Adrenal gland (tissue), 12 donors: ENCODE results near the gene ADARB2. TPM values are rescaled to one million over a fixed set of nuclear protein-coding genes. Genes with fewer than 3 reads are reported as not detected.

Experiments used
- DNase-seq, 7 donors: peaks; one replicate each; pipeline ENCODE4 v3.0.0-alpha.2; 2019 to 2020
- H3K27ac ChIP-seq, 5 donors: fragments of 200-600 bp; sonication (generic) in 4 of 5; 1 replicate in 3 of 5; 2 replicates in 2 of 5; pipeline versions ENCODE4 v1.5.1 to v1.8.0; 2016 to 2020; ENCODE audit warnings: mild to moderate bottlenecking in 1 of 5
- H3K27me3 ChIP-seq: fragments of 200-600 bp; 2 replicates; pipeline ENCODE4 v1.8.0; 2021
- H3K36me3 ChIP-seq, 2 donors: fragments of 200-600 bp; replicated peaks in 1 of 2; 1 replicate in 1 of 2; 2 replicates in 1 of 2; pipeline versions ENCODE4 v1.5.1 to v1.8.0; 2018 to 2022
- H3K4me1 ChIP-seq, 2 donors: fragments of 200-600 bp; replicated peaks in 1 of 2; 1 replicate in 1 of 2; 2 replicates in 1 of 2; pipeline versions ENCODE4 v1.5.1 to v1.8.0; 2018 to 2021
- H3K4me3 ChIP-seq, 4 donors: fragments of 200-600 bp; sonication (generic) in 3 of 4; one replicate each; pipeline ENCODE4 v1.5.1; 2016 to 2018
- H3K9me3 ChIP-seq, 3 donors: fragments of 200-600 bp; sonication (generic) in 1 of 3; replicated peaks in 1 of 3; 1 replicate in 2 of 3; 2 replicates in 1 of 3; pipeline versions ENCODE4 v1.5.1 to v1.8.0; 2016 to 2021
- POLR2A ChIP-seq, 2 donors: fragments of 450-650 bp; IDR thresholded peaks; one replicate each; pipeline ENCODE4 v1.6.1; 2017; ENCODE audit warnings: antibody characterized with exemption in 2 of 2, mild to moderate bottlenecking in 2 of 2, moderate library complexity in 1 of 2
- WGBS, 4 donors: extraction: QIAGEN DNeasy Blood & Tissue Kit in 2 of 4; methylation state at CpG; one replicate each; pipeline versions ENCODE4 v1.1.5 to v1.1.7; 2013 to 2017; 5-methylcytosine and 5-hydroxymethylcytosine counted together
- intact Hi-C, 2 donors: fragments of 100-400 bp; cut with DNase I; formaldehyde crosslinking; loops; one replicate each; pipeline versions ENCODE4 v1.14.1 to v1.15.0; 2022 to 2023
- polyA plus RNA-seq, 3 donors: library from polyadenylated mRNA; stranded (reverse); fragments of 200-250 nt in 2 of 3; fragments of 350-450 nt in 1 of 3; fragmentation: Illumina TruSeq in 1 of 3; extraction: RNeasy Lipid Tissue Mini Kit (QIAGEN cat#74804) in 1 of 3; gene quantifications; one replicate each; pipeline ENCODE4 v1.2.3, GENCODE V29; 2013 to 2014
- total RNA-seq, 9 donors: library from RNA; depleted of rRNA in 4 of 9; stranded (reverse); fragments of >200 nt in 4 of 9; fragments of 120-200 nt in 1 of 9; fragmentation: NEBNext Ultra II Directional in 1 of 9; extraction: Animal tissue kit (Norgen Biotek cat#: 25700) in 1 of 9; gene quantifications; one replicate each; pipeline versions ENCODE4 v1.1.0 to v1.2.4, GENCODE V29; 2013 to 2023
- TF ChIP-seq, protein P1 (sequence below), 6 experiments: fragments of 450-650 bp in 4 of 6; fragments of 200-600 bp in 2 of 6; sonication (generic) in 1 of 6; IDR thresholded peaks; 1 replicate in 5 of 6; 2 replicates in 1 of 6; pipeline versions ENCODE4 v1.5.1 to v1.8.0; 2016 to 2021; ENCODE audit warnings: antibody characterized with exemption in 6 of 6, mild to moderate bottlenecking in 2 of 6, moderate library complexity in 1 of 6
- donor health status: healthy with polysubstance abuse.
- donor health status: Bipolar disorder and iron deficiency.
- donor health status: DM: yes; HTN: yes; CAD: no.
- donor health status: DM: no; HTN: no; CAD: no.
- donor health status: DM: no; HTN: no; CAD: no.
- donor health status: DM: yes; HTN: yes; CAD: no.

ADARB2 gene
- total and polyA plus RNA-seq, 12 donors = 0.14 to 3.1 (median 0.91) TPM

DNA sequence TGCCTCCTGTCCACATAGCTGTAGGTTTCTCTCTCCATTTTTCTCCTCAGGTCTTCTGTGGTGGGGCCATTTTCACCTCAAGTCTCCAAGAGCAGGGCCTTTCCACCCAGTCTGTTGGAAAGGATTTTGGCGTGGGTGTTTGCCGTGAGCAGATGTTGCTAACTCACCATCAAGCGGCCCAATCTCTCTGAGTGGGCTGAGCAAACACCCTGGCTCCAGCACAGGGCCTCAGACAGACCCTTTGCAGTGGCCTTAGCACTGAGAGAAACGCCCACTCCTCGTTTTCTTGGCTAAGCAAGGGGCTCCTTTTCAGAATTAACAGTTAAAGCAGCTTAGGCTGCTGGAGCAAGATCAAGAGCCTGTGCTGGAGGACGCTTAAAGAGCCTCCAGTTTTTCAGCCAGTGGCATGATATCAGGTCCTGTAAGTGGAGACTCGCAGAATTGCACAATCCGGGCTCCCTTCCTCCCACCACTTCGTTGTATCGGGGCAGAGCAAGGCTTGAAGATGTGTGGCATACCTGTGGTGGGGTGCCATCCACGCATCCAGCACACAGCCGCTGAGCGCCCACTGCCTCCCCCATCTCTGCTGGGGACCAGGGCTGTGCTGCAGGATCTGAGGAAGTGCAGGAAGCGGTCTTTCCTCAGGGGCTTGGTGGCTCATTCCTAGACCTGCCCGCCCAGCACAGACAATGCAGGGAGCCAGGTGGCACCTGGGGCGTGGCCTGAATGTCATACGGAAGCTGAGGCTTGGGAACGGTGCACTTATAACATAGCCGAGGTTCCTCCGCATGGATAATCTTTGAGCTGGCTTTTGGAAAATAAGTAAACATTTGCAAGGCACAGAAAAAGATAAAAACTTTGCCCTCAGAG lies 142.7 kb downstream of the ADARB2 start:
- DNase-seq = no peak
- TF ChIP-seq POLR2A (IDR thresholded peaks at IDR 0.05) = no peak
- TF ChIP-seq, protein P1, sequence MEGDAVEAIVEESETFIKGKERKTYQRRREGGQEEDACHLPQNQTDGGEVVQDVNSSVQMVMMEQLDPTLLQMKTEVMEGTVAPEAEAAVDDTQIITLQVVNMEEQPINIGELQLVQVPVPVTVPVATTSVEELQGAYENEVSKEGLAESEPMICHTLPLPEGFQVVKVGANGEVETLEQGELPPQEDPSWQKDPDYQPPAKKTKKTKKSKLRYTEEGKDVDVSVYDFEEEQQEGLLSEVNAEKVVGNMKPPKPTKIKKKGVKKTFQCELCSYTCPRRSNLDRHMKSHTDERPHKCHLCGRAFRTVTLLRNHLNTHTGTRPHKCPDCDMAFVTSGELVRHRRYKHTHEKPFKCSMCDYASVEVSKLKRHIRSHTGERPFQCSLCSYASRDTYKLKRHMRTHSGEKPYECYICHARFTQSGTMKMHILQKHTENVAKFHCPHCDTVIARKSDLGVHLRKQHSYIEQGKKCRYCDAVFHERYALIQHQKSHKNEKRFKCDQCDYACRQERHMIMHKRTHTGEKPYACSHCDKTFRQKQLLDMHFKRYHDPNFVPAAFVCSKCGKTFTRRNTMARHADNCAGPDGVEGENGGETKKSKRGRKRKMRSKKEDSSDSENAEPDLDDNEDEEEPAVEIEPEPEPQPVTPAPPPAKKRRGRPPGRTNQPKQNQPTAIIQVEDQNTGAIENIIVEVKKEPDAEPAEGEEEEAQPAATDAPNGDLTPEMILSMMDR (IDR thresholded peaks at IDR 0.05) = no peak
- Histone ChIP-seq H3K27ac (no peak overlapping the region), H3K9me3 (no peaks in the 10 kb centered on the region), H3K4me1 (no peaks in the 10 kb centered on the region), H3K4me3 (no peak overlapping the region), H3K27me3 (no peaks in the 10 kb centered on the region), H3K36me3 (no peaks in the 10 kb centered on the region)
- WGBS, 4 donors = 65 to 73% (median 72%) methylated on average over 19 to 20 of the region's 20 CpGs
- intact Hi-C loops = no loop called here

DNA sequence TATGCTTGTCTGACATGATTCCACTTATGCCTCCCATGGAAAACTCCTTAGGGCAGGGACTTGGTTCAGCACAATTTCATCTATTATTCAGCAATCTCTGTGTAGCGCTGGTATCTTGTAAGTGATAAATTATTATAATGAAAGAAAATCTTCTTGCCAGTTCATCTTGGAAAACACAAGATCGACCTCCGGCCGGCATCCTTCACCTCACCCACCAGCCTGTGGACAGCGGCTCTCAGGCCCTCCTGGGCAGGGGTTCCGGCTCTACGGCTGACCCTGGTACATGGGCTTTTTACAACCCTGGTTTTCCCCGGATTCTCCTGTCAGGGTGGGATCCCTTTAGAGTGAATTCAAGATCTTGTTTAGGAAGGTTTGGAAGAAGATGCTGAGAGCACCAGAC lies 145.6 kb downstream of the ADARB2 start:
- Histone ChIP-seq H3K4me1 (no peaks in the 10 kb centered on the region), H3K9me3 (no peaks in the 10 kb centered on the region), H3K4me3 (no peak overlapping the region), H3K27ac (no peak overlapping the region), H3K36me3 (no peaks in the 10 kb centered on the region), H3K27me3 (no peaks in the 10 kb centered on the region)
- no peak for DNase-seq
- TF ChIP-seq, protein P1 (IDR thresholded peaks at IDR 0.05) = no peak
- no peak for TF ChIP-seq POLR2A (IDR thresholded peaks at IDR 0.05)
- intact Hi-C loops = no loop called here
- 47 to 58% (median 51%) methylated on average over 8 of the region's 8 CpGs for WGBS, 4 donors

DNA sequence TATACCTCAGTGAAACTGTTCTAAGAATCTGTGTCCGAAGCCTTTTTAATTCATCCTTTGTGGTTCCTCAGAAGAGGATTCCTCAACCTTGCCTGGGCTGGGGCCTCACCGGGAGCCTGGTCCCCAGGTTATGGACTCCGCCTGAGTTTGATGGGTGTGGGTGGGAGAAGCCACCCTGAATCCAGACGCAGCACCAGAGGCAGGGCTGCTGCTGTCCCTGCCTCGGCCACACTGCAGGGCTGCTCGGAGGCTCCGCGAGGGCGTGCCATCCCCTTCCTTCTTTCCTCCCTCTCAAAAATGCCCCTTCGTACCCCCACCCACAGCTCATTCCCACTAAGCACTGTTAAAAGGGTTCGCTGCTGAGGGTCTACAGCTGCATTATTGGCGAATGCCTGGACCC lies 146.3 kb downstream of the ADARB2 start:
- no peaks in the 10 kb centered on the region for H3K4me1 ChIP-seq
- no peak overlapping the region for H3K4me3 ChIP-seq
- H3K36me3 ChIP-seq = no peaks in the 10 kb centered on the region
- no peak overlapping the region for H3K27ac ChIP-seq
- no peaks in the 10 kb centered on the region for H3K27me3 ChIP-seq
- H3K9me3 ChIP-seq = no peaks in the 10 kb centered on the region
- intact Hi-C loops = no loop called here
- DNase-seq = no peak
- TF ChIP-seq, protein P1 (IDR thresholded peaks at IDR 0.05) = no peak
- no peak for TF ChIP-seq POLR2A (IDR thresholded peaks at IDR 0.05)
- 66 to 79% (median 73%) methylated on average over 11 to 12 of the region's 12 CpGs for WGBS, 4 donors

DNA sequence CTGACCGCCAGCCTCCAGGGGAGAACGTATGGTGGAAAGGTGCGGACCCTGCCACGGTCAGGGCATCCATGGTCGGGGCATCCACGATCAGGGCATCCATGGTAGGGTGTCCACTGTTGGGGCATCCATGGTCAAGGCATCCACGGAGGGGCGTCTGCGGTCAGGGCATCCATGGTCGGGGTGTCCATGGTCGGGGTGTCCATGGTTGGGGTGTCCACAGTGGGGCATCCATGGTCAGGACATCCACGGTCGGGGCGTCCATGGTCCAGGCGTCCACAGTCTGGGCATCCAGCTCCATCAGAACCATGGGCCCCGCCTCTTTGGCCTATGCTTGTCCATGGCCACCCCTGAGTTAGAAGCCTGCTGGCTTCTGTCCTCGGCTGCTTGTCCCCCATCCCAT lies 148.1 kb downstream of the ADARB2 start:
- no peaks in the 10 kb centered on the region for H3K27me3 ChIP-seq
- DNase-seq = no peak
- TF ChIP-seq, protein P1 (IDR thresholded peaks at IDR 0.05) = no peak
- TF ChIP-seq POLR2A (IDR thresholded peaks at IDR 0.05) = no peak
- no peaks in the 10 kb centered on the region for H3K9me3 ChIP-seq
- intact Hi-C loops = no loop called here
- H3K4me1 ChIP-seq = no peaks in the 10 kb centered on the region
- no peak overlapping the region for H3K27ac ChIP-seq
- no peak overlapping the region for H3K4me3 ChIP-seq
- H3K36me3 ChIP-seq = no peaks in the 10 kb centered on the region
- WGBS, 4 donors = 87 to 93% (median 90%) methylated on average over 12 to 17 of the region's 17 CpGs
